GM19467 (cell line): Measurements from ENCODE around the gene SLC35F5.
"Not testable (repeated sequence)": the region's sequence is repeated elsewhere in the genome, so short reads cannot be mapped to it uniquely, and the experiment has no call there.

ENCODE experiments used
- ATAC-seq: cut with Tn5 transposase; IDR thresholded peaks from one replicate; pipeline ENCODE4 v1.9.1; 2021; ENCODE audit warnings: mild to moderate bottlenecking, moderate library complexity; ENCODE audit not compliant: unreplicated experiment

The SLC35F5 gene

DNA sequence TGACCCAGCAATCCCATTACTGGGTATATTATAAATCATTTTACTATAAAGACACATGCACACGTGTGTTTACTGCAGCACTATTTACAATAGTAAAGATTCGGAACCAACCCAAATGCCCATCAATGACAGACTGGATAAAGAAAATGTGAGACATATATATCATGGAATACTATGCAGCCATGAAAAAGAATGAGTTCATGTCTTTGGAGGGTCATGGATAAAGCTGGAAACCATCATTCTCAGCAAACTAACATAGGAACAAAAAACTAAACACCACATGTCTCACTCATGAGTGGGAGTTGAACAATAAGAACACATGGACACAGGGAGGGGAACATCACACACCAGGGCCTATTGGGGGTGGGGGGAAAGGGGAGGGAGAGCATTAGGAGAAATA lies 58.2 kb downstream of the SLC35F5 start:
- not testable (repeated sequence) for ATAC-seq

DNA sequence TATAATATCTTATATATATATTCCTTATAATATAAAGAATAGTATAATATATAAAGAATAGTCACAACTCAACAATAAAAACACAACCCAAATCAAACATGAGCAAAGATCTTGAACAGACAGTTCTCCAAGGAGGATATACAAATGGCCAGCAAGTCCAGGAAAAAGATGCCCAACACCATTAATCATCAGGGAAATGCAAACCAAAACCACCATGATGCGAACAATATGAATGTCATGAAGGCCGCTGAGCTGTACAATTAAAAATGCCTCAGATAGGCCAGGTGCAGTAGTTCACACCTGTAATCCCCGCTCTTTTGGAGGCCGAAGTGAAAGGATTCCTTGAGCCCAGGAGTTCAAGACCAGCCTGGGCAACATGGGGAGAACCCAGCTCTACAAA lies 58.9 kb downstream of the SLC35F5 start:
- no peak for ATAC-seq

DNA sequence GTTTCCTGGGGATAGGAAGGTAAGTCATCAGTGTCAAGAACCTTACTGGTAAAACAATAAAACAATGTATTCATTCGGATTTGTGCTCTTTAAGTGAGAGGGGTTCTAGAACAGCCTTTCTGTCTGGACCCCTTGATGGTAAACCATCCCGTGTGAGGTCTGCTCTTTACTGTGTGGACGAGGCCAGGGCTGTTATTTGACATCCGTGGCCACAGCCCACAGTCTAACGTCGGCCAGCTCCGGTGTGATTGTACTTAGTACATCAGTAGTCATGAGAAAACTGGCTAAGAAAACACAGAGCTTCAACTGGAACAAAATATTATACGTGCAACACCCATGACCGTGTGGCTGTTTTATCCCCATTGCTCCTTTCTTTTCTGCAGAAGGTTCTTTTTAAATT lies 62.0 kb downstream of the SLC35F5 start:
- ATAC-seq = no peak

DNA sequence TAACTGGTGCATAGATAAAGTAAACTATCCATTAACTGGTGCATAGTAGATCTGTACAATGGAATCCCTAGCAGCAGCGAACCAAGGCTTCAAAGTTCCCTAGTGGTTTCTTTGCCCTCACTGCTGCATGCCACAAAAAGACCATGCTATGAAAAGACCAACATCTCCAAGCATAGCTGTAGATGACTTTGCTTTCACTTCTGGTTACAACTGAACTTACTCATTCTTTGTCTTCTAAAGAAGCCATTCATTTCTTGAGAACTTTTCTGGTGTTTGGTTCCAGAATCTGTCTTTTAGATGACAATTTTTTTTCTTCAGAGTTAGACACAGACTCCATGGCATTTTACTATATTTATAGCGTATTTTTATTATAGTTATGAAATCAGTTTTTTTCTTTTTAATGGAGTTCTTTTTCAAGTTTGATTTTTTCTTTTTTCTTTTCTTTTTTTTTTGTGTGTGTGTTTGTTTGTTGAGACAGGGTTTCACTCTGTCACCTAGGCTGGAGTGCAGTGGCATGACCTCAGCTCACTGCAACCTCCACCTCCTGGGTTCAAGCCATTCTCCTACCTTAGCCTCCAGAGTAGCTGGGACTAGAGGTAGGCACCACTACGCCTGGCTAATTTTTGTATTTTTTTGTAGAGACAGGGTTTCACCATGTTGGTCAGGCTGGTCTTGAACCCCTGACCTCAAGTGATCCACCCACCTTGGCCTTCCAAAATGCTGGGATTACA lies 63.6 kb downstream of the SLC35F5 start:
- ATAC-seq = peak; percentile 67

DNA sequence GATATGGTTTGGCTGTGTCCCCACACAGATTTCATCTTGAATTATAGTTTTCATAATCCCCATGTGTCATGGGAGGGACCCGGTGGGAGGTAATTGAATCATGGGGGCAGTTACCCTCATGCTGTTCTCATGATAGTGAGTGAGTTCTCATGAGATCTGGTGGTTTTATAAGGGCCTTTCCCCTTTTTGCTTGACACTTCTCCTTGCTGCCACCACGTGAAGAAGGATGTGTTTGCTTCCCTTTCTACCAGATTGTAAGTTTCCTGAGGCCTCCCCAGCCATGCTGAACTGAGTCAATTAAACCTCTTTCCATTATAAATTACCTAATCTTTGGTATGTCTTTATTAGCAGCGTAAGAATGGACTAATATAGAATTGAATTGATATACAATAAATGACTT lies 65.6 kb downstream of the SLC35F5 start:
- not testable (repeated sequence) for ATAC-seq

DNA sequence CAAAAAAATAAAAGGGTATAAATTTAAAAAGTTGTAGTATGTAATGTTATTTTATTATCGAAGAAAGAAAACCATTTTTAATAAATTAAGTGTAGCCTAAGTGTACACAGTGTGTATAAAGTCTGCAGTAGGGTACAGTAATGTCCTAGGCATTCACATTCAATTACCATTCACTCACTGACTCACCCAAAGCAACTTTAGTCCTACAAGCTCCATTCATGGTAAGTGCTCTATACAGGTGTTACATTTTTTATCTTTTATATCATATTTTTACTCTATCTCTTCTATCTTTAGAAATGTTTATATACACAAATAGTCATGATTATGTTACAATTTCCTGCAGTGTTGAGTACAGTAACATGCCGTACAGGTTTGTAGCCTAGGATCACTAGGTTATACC lies 69.9 kb downstream of the SLC35F5 start:
- no peak for ATAC-seq

DNA sequence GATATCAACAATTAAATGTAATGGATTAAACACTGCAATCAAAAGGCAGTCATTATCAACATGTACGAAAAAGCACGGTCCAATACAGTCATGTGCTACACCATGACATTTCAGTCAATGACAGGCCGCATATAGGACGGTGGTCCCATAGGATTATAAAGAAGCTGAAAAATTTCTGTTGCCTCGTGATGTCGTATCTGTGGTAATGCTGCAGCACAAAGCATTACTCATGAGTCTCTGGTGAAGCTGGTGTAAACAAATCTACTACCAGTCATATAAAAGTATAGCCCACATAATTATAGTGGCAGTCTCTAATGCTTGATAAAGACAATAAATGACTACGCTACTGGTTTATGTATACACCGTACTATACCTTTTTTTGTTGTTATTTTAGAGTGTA lies 71.0 kb downstream of the SLC35F5 start:
- ATAC-seq = no peak

DNA sequence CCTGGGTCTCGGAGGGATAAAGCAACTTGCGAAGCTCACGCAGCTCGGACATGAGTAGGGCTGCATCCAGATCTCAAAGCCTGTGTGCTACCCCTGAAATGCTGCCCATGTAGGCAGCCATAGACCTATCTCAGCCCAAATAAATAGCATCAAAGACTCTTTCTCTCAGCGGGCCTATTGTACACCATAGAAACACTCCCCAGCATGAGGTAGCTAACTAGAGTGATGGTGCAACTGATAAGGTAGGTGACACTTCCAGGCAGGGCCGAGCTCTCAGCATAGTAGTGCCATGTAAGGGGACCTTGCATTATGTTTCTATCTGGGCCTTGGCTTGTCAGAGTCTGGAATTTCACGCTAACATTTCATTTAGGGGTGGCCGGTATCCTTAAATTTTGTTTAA lies 77.0 kb downstream of the SLC35F5 start:
- no peak for ATAC-seq

DNA sequence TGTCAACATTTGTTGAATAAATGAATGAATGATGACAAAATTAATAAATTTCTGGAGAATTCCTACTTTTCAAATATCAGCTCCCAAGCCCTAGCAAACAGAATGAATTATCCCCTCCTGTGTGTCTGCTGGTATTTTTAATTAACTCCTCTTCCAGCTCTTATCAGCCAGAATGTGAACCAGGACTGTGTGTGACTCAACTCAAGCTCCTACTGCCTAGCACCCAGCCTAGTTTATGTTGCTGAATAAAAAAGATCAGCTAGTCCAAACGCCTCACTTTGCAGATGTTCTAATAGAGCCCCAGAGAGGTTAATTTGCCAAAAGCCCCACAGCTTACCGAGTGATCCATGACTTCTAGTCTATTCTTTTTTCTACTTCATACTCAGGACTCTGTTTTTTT lies 79.1 kb downstream of the SLC35F5 start:
- no peak for ATAC-seq

DNA sequence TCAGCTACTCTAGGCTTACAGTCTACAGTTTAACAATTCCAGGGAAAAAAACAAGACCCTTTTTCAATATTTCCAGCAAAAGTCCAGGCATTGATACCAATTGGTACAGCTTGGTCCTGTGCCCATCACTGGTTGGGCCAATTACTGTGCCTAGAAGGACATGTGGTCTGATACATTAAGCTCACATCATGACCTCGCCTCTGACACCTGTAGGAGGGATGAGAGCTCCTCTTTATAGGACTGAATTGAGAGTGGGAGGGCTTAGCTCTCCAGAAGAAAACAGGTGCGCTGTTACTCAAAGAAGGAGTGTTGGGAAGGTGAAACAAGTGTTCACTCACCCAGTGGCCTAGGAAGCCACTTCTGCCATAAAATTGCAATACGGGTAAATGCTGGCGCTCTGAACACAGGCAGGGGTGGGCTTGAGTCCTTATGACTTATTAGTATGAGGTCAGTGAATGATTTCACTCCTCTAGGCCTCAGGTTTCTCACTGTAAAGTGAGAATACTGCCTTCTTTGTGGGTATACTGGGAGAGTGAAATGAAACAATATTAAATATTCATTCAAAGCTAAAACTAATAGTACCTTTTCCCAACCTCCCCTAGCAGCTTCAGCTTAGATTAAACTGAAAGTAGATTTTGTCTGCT lies 79.7 kb downstream of the SLC35F5 start:
- ATAC-seq = no peak

DNA sequence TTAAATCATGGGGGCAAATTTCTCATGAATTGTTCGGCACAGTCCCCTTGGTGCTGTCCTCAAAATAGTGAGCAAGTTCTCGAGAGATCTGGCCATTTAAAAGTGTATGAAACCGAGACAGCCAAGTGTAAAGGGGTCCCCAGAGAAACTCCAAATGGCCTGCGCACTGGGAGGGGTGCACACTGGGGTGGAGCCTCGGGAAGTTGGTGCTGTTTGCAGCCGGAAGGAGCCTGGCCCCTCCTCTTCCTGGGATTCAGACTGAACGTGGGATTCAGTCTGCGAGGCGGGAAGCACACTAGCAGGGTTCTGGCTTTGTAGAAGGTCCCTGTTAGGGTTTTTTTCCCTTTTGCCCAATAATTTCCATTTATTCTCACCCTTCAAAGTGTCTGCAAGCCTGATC lies 80.6 kb downstream of the SLC35F5 start:
- no peak for ATAC-seq

DNA sequence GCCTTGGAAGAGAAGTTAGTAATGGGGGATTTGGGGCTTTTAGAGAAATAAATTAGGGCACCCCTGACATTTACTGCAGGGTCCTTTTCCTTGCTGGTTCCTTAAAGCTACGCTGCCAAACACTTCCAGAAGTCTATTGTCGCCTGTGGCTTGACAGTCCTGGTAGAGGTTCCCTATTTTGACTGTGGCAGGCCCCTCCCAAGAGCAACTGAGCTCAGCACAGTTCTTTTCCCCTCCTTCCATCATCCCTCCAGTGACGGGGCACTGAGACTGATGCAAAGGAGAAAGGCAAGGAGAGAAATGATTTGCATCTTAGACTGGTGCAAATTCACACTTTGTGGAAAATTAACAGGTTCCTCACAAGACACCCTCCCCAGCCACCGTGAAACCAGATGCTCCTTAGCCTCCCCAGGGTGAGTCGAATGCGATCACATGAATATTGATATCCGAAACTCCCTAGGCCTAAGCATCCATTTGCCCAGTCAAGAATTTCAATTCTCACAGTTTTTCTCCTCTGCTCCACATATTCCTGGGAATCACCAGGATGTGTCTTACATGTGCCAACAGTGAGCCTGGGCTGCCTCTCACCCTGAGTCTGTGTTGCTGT lies 84.0 kb downstream of the SLC35F5 start:
- ATAC-seq = no peak

DNA sequence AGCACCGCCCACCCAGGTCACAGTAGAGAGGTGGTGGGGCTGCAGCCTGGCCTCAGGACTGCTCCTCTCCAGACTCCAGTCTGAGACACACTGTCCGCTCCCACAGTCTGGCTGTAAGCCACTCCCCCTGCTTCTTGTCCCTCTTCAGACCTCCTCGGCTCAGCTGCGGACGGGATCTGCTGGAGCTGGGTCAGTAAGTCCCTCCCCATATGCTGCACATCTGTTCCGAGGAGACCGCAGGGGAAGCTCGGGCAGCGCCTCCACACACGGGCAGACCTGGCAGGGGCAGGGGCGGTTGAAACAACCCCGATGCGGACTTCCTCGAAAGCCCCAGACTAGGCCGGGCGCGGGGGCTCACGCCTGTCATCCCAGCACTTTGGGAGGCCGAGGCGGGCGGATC lies 87.4 kb downstream of the SLC35F5 start:
- not testable (repeated sequence) for ATAC-seq

DNA sequence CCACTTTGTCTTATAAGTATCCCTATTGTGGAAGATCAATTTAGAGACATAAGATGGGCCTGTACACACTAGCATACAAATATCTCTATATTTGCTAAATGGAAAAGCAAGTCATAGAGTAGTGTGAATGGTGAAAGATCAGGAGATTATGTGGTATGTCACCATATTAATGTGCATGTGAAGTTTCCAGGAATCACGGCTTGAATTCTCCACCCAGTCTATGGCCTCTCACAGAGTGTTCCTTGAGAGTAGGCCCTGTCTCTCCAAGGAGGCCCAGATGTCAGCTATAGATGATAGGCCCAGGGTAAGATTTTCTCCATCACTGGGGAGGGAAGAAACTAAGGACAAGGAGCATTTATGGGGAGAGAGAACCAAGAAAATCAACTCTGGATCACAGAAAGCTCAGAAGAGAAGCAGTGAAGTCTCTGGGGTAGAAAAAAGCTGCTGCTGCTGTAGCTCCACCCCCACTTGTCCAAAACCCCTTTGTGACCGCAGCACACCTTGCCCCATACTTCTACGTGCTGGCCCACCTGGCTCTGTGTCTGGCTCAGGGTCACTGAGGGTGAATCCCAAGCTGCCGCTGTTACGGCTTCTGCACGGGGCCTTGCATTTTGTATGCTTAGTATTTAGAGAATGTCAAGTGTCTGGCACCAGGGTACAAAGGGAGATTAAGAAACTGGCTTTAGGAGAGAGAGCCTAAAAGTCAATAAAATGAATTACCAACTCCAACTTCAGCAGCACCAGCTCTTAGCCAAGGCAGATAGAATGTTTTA lies 91.5 kb downstream of the SLC35F5 start:
- not testable (repeated sequence) for ATAC-seq

DNA sequence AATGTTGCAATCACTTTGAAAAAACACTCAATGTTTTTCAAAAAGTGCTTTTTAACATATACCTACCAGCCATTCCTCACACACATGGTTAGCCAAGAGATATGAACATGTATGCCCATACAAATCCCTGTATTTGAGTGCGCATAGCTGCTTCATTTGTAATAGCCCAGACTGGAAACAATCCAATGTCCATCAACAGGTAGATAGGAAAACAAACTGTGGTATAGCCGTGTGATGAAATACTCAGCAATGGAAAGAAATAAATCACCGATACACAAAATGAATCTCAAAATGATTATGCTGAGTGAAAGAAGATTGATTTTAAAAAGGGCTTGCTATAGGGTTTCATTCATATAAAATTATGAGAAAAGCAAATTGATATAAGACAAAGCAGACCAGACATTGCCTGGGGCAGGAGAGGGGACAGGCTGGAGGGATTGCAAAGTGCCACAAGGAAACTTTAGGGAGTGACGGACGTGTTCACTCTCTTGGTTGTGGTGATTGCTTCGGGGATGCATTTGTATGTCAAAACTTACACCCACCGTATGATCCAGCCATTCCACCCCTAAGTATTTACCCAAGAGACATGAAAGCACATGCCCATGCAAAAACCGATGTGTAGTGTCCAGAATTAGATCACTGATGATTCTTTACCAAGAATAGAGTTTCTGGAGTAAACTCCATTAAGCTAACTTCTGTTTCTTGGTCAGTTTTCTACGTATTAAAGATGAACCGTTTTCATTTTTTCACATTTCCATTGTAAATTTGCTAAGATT lies 93.0 kb downstream of the SLC35F5 start:
- not testable (repeated sequence) for ATAC-seq
